Middle frontal gyrus (tissue), 1 donor: ENCODE results near the gene ABHD8.

Experiments used
- DNase-seq: peaks from one replicate; pipeline ENCODE4 v3.0.0-alpha.2; 2015; ENCODE audit warnings: low spot score; ENCODE audit errors: extremely low spot score

Gene ABHD8

GRCh38 chr19:17242431-17243208 lies 60.6 kb downstream of the ABHD8 start:
- no peak for DNase-seq
